IMR-90 (cell line): ENCODE results near the gene SLC38A8. TPM values are rescaled to one million over a fixed set of nuclear protein-coding genes. Genes with fewer than 3 reads are reported as not detected.
A peak's percentile ranks its signal among the peaks of the same experiment; 100 is the strongest.

Experiments
- ATAC-seq: fragments of 200-7000 bp; cut with Tn5 transposase; 2 replicates; pipeline ENCODE4 v1.9.1; 2020; ENCODE audit warnings: low read depth, mild to moderate bottlenecking, moderate library complexity
- BruUV-seq: library from RNA; stranded (reverse); fragments of 400-500 nt; replicated peaks from 2 replicates; lab custom pipeline; 2021; lab: Mats Ljungman, UMichigan
- CTCF ChIA-PET: fragments of 300-600 bp; formaldehyde crosslinking; extraction: SDS; loops from one replicate; lab custom pipeline; 2021; ENCODE audit warnings: antibody characterized with exemption; lab: Yijun Ruan, JAX
- POLR2A ChIA-PET: fragments of 300-600 bp; sonication (Branson Sonifier 250); formaldehyde crosslinking; loops from one replicate; lab custom pipeline; 2022; ENCODE audit warnings: antibody characterized with exemption; ENCODE audit not compliant: unreplicated experiment; lab: Charles Lee
- DNase-seq: peaks from one replicate; pipeline ENCODE4 v3.0.0; 2013
- H2AFZ ChIP-seq: replicated peaks from 2 replicates; pipeline ENCODE3; 2013; ENCODE audit warnings: low read length, mild to moderate bottlenecking; ENCODE audit not compliant: poor library complexity
- H2AK5ac ChIP-seq: 2 replicates; pipeline ENCODE4 v1.6.1; 2013; ENCODE audit warnings: low read depth, low read length, inconsistent platforms
- H2AK9ac ChIP-seq: replicated peaks from 2 replicates; pipeline ENCODE3; 2013; ENCODE audit warnings: mild to moderate bottlenecking, low read depth, low read length, moderate library complexity; ENCODE audit not compliant: poor library complexity
- H2BK120ac ChIP-seq: 2 replicates; pipeline ENCODE4 v1.6.1; 2013; ENCODE audit warnings: low read depth, low read length, inconsistent platforms
- H2BK15ac ChIP-seq: 3 replicates; pipeline ENCODE4 v1.6.1; 2013; ENCODE audit warnings: low read depth, low read length, inconsistent platforms
- H2BK20ac ChIP-seq: 2 replicates; pipeline ENCODE4 v1.6.1; 2013; ENCODE audit warnings: low read depth, mild to moderate bottlenecking, inconsistent platforms, low read length, moderate library complexity
- H2BK5ac ChIP-seq: 2 replicates; pipeline ENCODE4 v1.6.1; 2013; ENCODE audit warnings: mild to moderate bottlenecking, low read depth, low read length, inconsistent platforms; ENCODE audit not compliant: poor library complexity, severe bottlenecking
- H3K14ac ChIP-seq: replicated peaks from 2 replicates; pipeline ENCODE4 v1.6.1; 2013; ENCODE audit warnings: low read depth, low read length, inconsistent platforms
- H3K18ac ChIP-seq: 2 replicates; pipeline ENCODE4 v1.6.1; 2013; ENCODE audit warnings: low read depth, low read length, control low read depth
- H3K23ac ChIP-seq: 2 replicates; pipeline ENCODE4 v1.6.1; 2013; ENCODE audit warnings: low read depth, low read length, inconsistent platforms
- H3K27ac ChIP-seq: 2 replicates; pipeline ENCODE4 v1.5.1; 2013; ENCODE audit warnings: mild to moderate bottlenecking, control low read depth, low read length; ENCODE audit not compliant: insufficient read depth
- H3K27me3 ChIP-seq: 2 replicates; pipeline ENCODE4 v1.6.1; 2013; ENCODE audit warnings: low read length; ENCODE audit not compliant: control insufficient read depth, insufficient read depth
- H3K36me3 ChIP-seq: 2 replicates; pipeline ENCODE4 v1.6.1; 2013; ENCODE audit warnings: low read length, mixed read lengths; ENCODE audit not compliant: control insufficient read depth, insufficient read depth
- H3K4ac ChIP-seq: 2 replicates; pipeline ENCODE4 v1.6.1; 2013; ENCODE audit warnings: low read depth, low read length, inconsistent platforms
- H3K4me1 ChIP-seq: 2 replicates; pipeline ENCODE4 v1.6.1; 2013; ENCODE audit warnings: low read length, mixed read lengths; ENCODE audit not compliant: control insufficient read depth, insufficient read depth
- H3K4me2 ChIP-seq: 2 replicates; pipeline ENCODE4 v1.6.1; 2013; ENCODE audit warnings: low read depth, mild to moderate bottlenecking, control low read depth, low read length, moderate library complexity
- H3K4me3 ChIP-seq: 2 replicates; pipeline ENCODE4 v1.5.1; 2013; ENCODE audit warnings: low read depth, mild to moderate bottlenecking, control low read depth, low read length, moderate library complexity; ENCODE audit not compliant: insufficient read depth
- H3K56ac ChIP-seq: 2 replicates; pipeline ENCODE4 v1.6.1; 2013; ENCODE audit warnings: low read length, inconsistent platforms; ENCODE audit not compliant: insufficient read depth; ENCODE audit errors: extremely low read depth
- H3K79me1 ChIP-seq, 2 experiments: 2 replicates each; pipeline ENCODE4 v1.6.1; 2013; ENCODE audit warnings: low read length in 2 of 2, inconsistent platforms in 1 of 2, low read depth in 1 of 2
- H3K9ac ChIP-seq: 2 replicates; pipeline ENCODE4 v1.6.1; 2013; ENCODE audit warnings: low read depth, low read length, control low read depth
- H3K9me1 ChIP-seq: 2 replicates; pipeline ENCODE4 v1.6.1; 2013; ENCODE audit warnings: low read length, inconsistent platforms; ENCODE audit not compliant: insufficient read depth
- H3K9me3 ChIP-seq: 2 replicates; pipeline ENCODE4 v1.6.1; 2013; ENCODE audit warnings: low read length; ENCODE audit not compliant: control insufficient read depth, insufficient read depth
- H4K20me1 ChIP-seq: 2 replicates; pipeline ENCODE4 v1.6.1; 2013; ENCODE audit warnings: low read length, inconsistent platforms; ENCODE audit not compliant: insufficient read depth
- H4K5ac ChIP-seq: 2 replicates; pipeline ENCODE4 v1.6.1; 2013; ENCODE audit warnings: mild to moderate bottlenecking, low read depth, low read length, control low read depth
- H4K8ac ChIP-seq, 2 experiments: 2 replicates each; pipeline ENCODE4 v1.6.1; 2013; ENCODE audit warnings: low read depth in 2 of 2, low read length in 2 of 2, control low read depth in 1 of 2, inconsistent platforms in 1 of 2
- H4K91ac ChIP-seq: 2 replicates; pipeline ENCODE4 v1.6.1; 2013; ENCODE audit warnings: low read depth, low read length, inconsistent platforms; ENCODE audit not compliant: insufficient read depth
- BHLHE40 ChIP-seq: fragments of 150-350 bp; IDR thresholded peaks from 2 replicates; pipeline ENCODE4 v1.6.1; 2016; ENCODE audit warnings: mild to moderate bottlenecking, low read depth, low read length
- CHD1 ChIP-seq: IDR thresholded peaks from 2 replicates; pipeline ENCODE4 v1.6.1; 2012; ENCODE audit warnings: low read depth, low read length, improper control_type of control experiment
- CTCF ChIP-seq: conservative IDR thresholded peaks from 2 replicates; pipeline ENCODE4 v1.5.1; 2012; ENCODE audit warnings: mild to moderate bottlenecking, low read depth, low read length, improper control_type of control experiment
- ELK1 ChIP-seq: fragments of 150-350 bp; IDR thresholded peaks from 2 replicates; pipeline ENCODE4 v1.6.1; 2016; ENCODE audit warnings: low read depth, mild to moderate bottlenecking, low read length, moderate library complexity, borderline replicate concordance
- MAFK ChIP-seq: IDR thresholded peaks from 2 replicates; pipeline ENCODE4 v1.6.1; 2012; ENCODE audit warnings: low read depth, low read length, improper control_type of control experiment
- NFE2L2 ChIP-seq: fragments of 150-350 bp; IDR thresholded peaks from 2 replicates; pipeline ENCODE4 v1.6.1; 2016; ENCODE audit warnings: low read depth, mild to moderate bottlenecking, low read length
- RAD21 ChIP-seq: IDR thresholded peaks from 2 replicates; pipeline ENCODE4 v1.6.1; 2012; ENCODE audit warnings: low read length, improper control_type of control experiment
- RCOR1 ChIP-seq: IDR thresholded peaks from 2 replicates; pipeline ENCODE4 v1.6.1; 2012; ENCODE audit warnings: mild to moderate bottlenecking, low read length, improper control_type of control experiment; ENCODE audit not compliant: insufficient replicate concordance
- RFX5 ChIP-seq: IDR thresholded peaks from 2 replicates; pipeline ENCODE4 v1.8.0; 2012; ENCODE audit warnings: low read depth, mild to moderate bottlenecking, low read length, moderate library complexity
- SMC3 ChIP-seq: fragments of 150-350 bp; IDR thresholded peaks from 2 replicates; pipeline ENCODE4 v1.6.1; 2016; ENCODE audit warnings: low read depth, mild to moderate bottlenecking, antibody characterized with exemption, low read length, moderate library complexity
- USF2 ChIP-seq: fragments of 150-350 bp; IDR thresholded peaks from 2 replicates; pipeline ENCODE4 v1.6.1; 2017; ENCODE audit warnings: mild to moderate bottlenecking, antibody characterized with exemption, low read length, low read depth
- WGBS, 2 experiments: methylation state at CpG; one replicate each; pipeline versions ENCODE4 v1.1.5 to v1.1.7; 2013; ENCODE audit warnings: missing lambda C conversion rate in 2 of 2; ENCODE audit not compliant: insufficient read length in 1 of 2; ENCODE audit errors: extremely low coverage in 2 of 2; 5-methylcytosine and 5-hydroxymethylcytosine counted together
- dilution Hi-C: fragments of 300-500 bp; cut with HindIII; formaldehyde crosslinking; loops from one replicate; pipeline ENCODE4 v1.14.3; 2018; ENCODE audit warnings: low sequenced_read_pairs; ENCODE audit not compliant: unreplicated experiment
- in situ Hi-C: fragments of 300-500 bp; cut with MboI; formaldehyde crosslinking; loops from 3 replicates; pipeline ENCODE4 v1.14.3; 2019; ENCODE audit warnings: low sequenced_read_pairs, inconsistent platforms, mixed read lengths
- intact Hi-C: fragments of 100-400 bp; cut with micrococcal nuclease; formaldehyde crosslinking; loops from 2 replicates; pipeline ENCODE4 v1.10.0; 2022
- polyA plus RNA-seq, 3 experiments: library from polyadenylated mRNA; depleted of rRNA; stranded (reverse); fragments of >200 nt; gene quantifications; 2 replicates each; pipeline ENCODE4 v1.2.3, GENCODE V29; 2012; ENCODE audit warnings: low replicate concordance in 1 of 3
- total RNA-seq: library from RNA; depleted of rRNA; stranded (reverse); fragments of >200 nt; gene quantifications from 2 replicates; pipeline ENCODE4 v1.2.3, GENCODE V29; 2012

Gene SLC38A8
- total and polyA plus RNA-seq, 2 of the 4 experiments (the other 2 are of a cell fraction): not detected

- no peak for TF ChIP-seq CHD1
Measured at GRCh38 chr16:83968891-83969649, 73.5 kb downstream of the SLC38A8 start (continued).

- Histone ChIP-seq H3K4ac (no peak overlapping the region), H3K79me1 (no peaks in the 10 kb centered on the region), H4K20me1 (no peaks in the 10 kb centered on the region; the same call in none of the 2 replicates), H2BK15ac (no peak overlapping the region), H3K18ac (no peak overlapping the region), H4K8ac (no peak overlapping the region), H3K27me3 (peaks cover 29% of the 10 kb centered on the region), H2AFZ (peak overlapping the region; percentile 51), H3K36me3 (peaks cover 3% of the 10 kb centered on the region; the same call in 1 of the 2 replicates), H3K4me2 (no peak overlapping the region), H3K9me3 (no peaks in the 10 kb centered on the region), H3K27ac (no peak overlapping the region), H3K56ac (no peak overlapping the region), H3K9me1 (no peaks in the 10 kb centered on the region; the same call in 1 of the 2 replicates), H2BK20ac (no peak overlapping the region), H2BK120ac (no peak overlapping the region), H4K5ac (no peak overlapping the region), H3K4me3 (peak overlapping the region; percentile 16; the same call in 1 of the 2 replicates), H2AK5ac (no peak overlapping the region), H3K9ac (no peak overlapping the region), H3K4me1 (no peaks in the 10 kb centered on the region), H2BK5ac (no peak overlapping the region), H4K91ac (no peak overlapping the region), H3K14ac (no peak overlapping the region), H2AK9ac (peak overlapping the region; percentile 61), H3K23ac (no peak overlapping the region)
- POLR2A ChIA-PET: no interaction called here
- TF ChIP-seq RFX5 (no peak), USF2 (no peak), SMC3 (no peak), BHLHE40 (no peak), CTCF (no peak), MAFK (no peak), CHD1 (no peak), NFE2L2 (no peak), RAD21 (no peak), ELK1 (no peak), RCOR1 (no peak)
- dilution Hi-C loops (no loop called here), intact Hi-C loops (loop anchor here (1.0 to 5.0 kb wide), 4 partner anchors 56 to 209 kb away; partner anchors contain the start of gene SLC38A8), in situ Hi-C loops (loop anchor here (10.0 to 25.0 kb wide), 2 partner anchors 206 to 519 kb away; no protein-coding TSS in a partner anchor)
- 0% methylated on average over 9 of the region's 87 CpGs; no CpG with 5 or more reads in 1 of the 2 experiments for WGBS, 2 experiments
- DNase-seq: no peak
- peak; percentile 66 for ATAC-seq
- no TSS peak for BruUV-seq
- CTCF ChIA-PET: no interaction called here
Measured at GRCh38 chr16:83968306-83968851, 74.2 kb downstream of the SLC38A8 start.
